ENCODE measurements around the gene ADGRV1.

Gene ADGRV1

GRCh38 chr5:91180506-91180905 is 621.9 kb downstream of the ADGRV1 start:
- no peak for DNase-seq

- no peak for DNase-seq
These were observed 624.2 kb downstream of the ADGRV1 start for GRCh38 chr5:91182763-91183162.

- DNase-seq = no peak
These were observed 625.1 kb downstream of the ADGRV1 start for GRCh38 chr5:91183743-91184142.

GRCh38 chr5:91186101-91186500 is 627.5 kb downstream of the ADGRV1 start:
- no peak for DNase-seq

- DNase-seq = no peak
These were observed 628.4 kb downstream of the ADGRV1 start for GRCh38 chr5:91187032-91187431.

- DNase-seq = no peak
These were observed 630.2 kb downstream of the ADGRV1 start for GRCh38 chr5:91188755-91189154.

GRCh38 chr5:91189480-91190313 is 631.1 kb downstream of the ADGRV1 start:
- no peak for DNase-seq

GRCh38 chr5:91190314-91190690 is 631.7 kb downstream of the ADGRV1 start:
- DNase-seq = no peak

GRCh38 chr5:91194824-91195381 is 636.3 kb downstream of the ADGRV1 start:
- DNase-seq = no peak

- no peak for DNase-seq
These were observed 642.1 kb downstream of the ADGRV1 start for GRCh38 chr5:91200692-91201091.

DNA sequence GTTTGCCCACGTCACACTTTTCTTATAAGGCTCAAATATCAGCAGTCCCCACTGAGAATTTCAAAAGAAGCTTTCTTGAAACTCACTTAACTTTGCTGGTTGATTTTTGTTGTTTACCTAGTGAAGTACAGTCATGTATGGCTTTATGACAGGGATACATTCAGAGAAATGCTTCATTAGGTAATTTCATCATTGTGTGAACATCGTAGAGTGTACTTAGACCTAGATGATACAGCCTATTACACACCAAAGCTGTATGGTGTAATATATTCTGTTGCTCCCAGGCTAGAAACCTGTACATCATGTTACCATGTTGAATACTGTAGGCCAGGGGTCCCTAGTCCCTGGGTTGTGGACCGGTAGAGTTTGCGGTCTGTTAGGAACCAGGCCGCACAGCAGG is 647.5 kb downstream of the ADGRV1 start:
- no peak for DNase-seq

DNA sequence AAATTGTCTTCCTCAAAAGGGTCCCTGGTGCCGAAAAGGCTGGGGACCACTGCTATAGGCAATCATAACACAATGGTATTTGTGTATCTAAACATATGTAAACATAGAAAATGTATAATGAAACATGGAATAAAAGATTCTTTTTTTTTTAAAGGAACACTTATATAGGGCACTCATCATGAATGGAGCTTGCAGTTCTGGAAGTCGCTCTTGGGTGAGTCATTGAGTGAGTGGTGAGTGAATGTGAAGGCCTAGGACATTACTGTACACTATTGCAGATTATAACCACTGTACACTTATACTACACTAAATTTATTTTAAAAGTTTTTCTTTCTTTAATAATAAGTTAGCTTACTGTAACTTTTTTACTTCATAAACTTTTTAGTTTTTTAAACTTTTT is 648.1 kb downstream of the ADGRV1 start:
- DNase-seq = no peak

DNA sequence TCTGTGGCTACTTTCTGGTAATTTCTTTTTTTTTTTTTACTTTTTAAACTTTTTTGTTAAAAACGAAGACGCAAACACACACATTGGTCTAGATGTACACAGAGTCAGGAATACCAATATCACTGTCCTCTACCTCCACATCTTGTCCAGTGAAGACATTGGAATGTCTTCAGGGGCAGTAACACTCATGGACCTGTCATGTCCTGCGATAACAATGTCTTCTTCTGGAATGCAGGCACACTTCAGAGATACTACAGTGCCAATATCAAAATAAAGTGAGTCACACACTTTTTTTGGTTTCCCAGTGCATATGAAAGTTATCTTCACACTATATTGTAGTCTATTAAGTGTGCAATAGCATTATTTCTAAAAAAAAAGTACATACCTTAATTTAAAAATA is 648.7 kb downstream of the ADGRV1 start:
- no peak for DNase-seq

GRCh38 chr5:91211997-91212713 is 653.6 kb downstream of the ADGRV1 start:
- DNase-seq = no peak

- DNase-seq = no peak
These were observed 654.1 kb downstream of the ADGRV1 start for GRCh38 chr5:91212714-91213092.
